ENCODE data around the gene SYT4. TPM values are rescaled to one million over a fixed set of nuclear protein-coding genes. Genes with fewer than 3 reads are reported as not detected.

The SYT4 gene
- total and polyA plus RNA-seq, 2 of the 8 experiments (the other 6 are each of a cell fraction or from before 2014, with no cell fraction given) = 2.4 to 10.2 TPM

GRCh38 chr18:43312891-43313290, 35.6 kb upstream of the SYT4 start:
- TF ChIP-seq KDM5A (IDR thresholded peaks at IDR 0.05; ENCODE audit: low read length) (no peak), CREB1 (IDR thresholded peaks at IDR 0.05) (no peak), NRF1 (IDR thresholded peaks at IDR 0.05; ENCODE audit: low read depth, low read length) (no peak), CBX5 (IDR thresholded peaks at IDR 0.05; ENCODE audit: low read depth, low read length) (no peak), TAF1 (IDR thresholded peaks at IDR 0.05; ENCODE audit: low read depth, low read length) (no peak), HDAC2 (IDR thresholded peaks at IDR 0.05; ENCODE audit: borderline replicate concordance in 1 of 2, low read depth in 2 of 2, low read length in 2 of 2) (no peak), TBP (IDR thresholded peaks at IDR 0.05; ENCODE audit: low read depth, low read length) (no peak), CTCF (IDR thresholded peaks at IDR 0.05; ENCODE audit: control extremely low read depth in 1 of 3, insufficient read depth in 1 of 3, low read depth in 1 of 3, low read length in 3 of 3) (no peak), NANOG (IDR thresholded peaks at IDR 0.05; ENCODE audit: insufficient read depth, low read depth, low read length, poor library complexity, severe bottlenecking) (no peak), SP1 (IDR thresholded peaks at IDR 0.05; ENCODE audit: low read depth, low read length) (no peak)
- Histone ChIP-seq H4K91ac (replicated peaks; ENCODE audit: insufficient read length, low read length) (no peak overlapping the region), H2BK20ac (ENCODE audit: low read length) (no peak overlapping the region), H3K18ac (ENCODE audit: extremely low read depth, low read length) (no peak overlapping the region), H3K9ac (replicated peaks in 1 of 4; ENCODE audit: extremely low read depth in 1 of 4, low read depth in 3 of 4, low read length in 3 of 4) (no peak overlapping the region; a peak in 1 of 7 replicates), H3K56ac (replicated peaks; ENCODE audit: insufficient read length, low read depth, low read length) (no peak overlapping the region), H4K8ac (ENCODE audit: extremely low read depth, insufficient read depth, low read length) (no peak overlapping the region), H3K27ac (ENCODE audit: low read depth, low read length) (no peak overlapping the region), H3K79me2 (ENCODE audit: control insufficient read depth in 1 of 2, insufficient read depth in 2 of 2, low read length in 2 of 2) (no peaks in the 10 kb centered on the region), H3K9me3 (ENCODE audit: insufficient read depth in 2 of 2, low read depth in 1 of 2, low read length in 1 of 2) (no peaks in the 10 kb centered on the region), H2AK5ac (ENCODE audit: low read depth, low read length) (no peak overlapping the region), H3K14ac (ENCODE audit: insufficient read length) (no peak overlapping the region), H3K79me1 (ENCODE audit: low read depth, low read length) (no peaks in the 10 kb centered on the region), H3K27me3 (replicated peaks in 1 of 4; ENCODE audit: control insufficient read depth in 3 of 4, extremely low read depth in 1 of 4, insufficient read depth in 3 of 4, low read length in 3 of 4) (no peaks in the 10 kb centered on the region), H3K4ac (replicated peaks; ENCODE audit: insufficient read length, low read depth, low read length) (no peak overlapping the region), H4K20me1 (replicated peaks in 1 of 2; ENCODE audit: control insufficient read depth in 1 of 2, insufficient read depth in 2 of 2, low read length in 2 of 2) (no peaks in the 10 kb centered on the region), H2BK15ac (ENCODE audit: low read length) (no peak overlapping the region), H2BK12ac (ENCODE audit: low read depth, low read length) (no peak overlapping the region), H3K4me3 (ENCODE audit: extremely low read depth in 1 of 4, insufficient read depth in 2 of 4, low read depth in 3 of 4, low read length in 4 of 4) (no peak overlapping the region), H3K23ac (ENCODE audit: insufficient read length) (no peak overlapping the region), H2BK5ac (ENCODE audit: low read depth, low read length) (no peak overlapping the region), H3K36me3 (ENCODE audit: control insufficient read depth in 2 of 4, insufficient read depth in 4 of 4, low read length in 3 of 4) (no peaks in the 10 kb centered on the region), H3K4me1 (replicated peaks in 1 of 4; ENCODE audit: control insufficient read depth in 3 of 4, insufficient read depth in 4 of 4, low read length in 3 of 4) (no peaks in the 10 kb centered on the region), H3K4me2 (ENCODE audit: insufficient read depth in 1 of 2, low read depth in 2 of 2, low read length in 2 of 2) (no peak overlapping the region), H4K5ac (ENCODE audit: insufficient read length, low read depth, low read length) (no peak overlapping the region), H3K23me2 (ENCODE audit: low read depth, low read length) (no peaks in the 10 kb centered on the region; the same call in 1 of the 2 replicates), H2BK120ac (replicated peaks; ENCODE audit: low read depth, low read length) (no peak overlapping the region), H2AFZ (ENCODE audit: low read length) (no peak overlapping the region)
- POLR2A ChIA-PET (ENCODE audit: partially characterized antibody) = interaction anchor here (1.1 kb wide), 1 partner anchor 10 kb away, joined by 3 read pairs; no protein-coding TSS in a partner anchor
- DNase-seq (ENCODE audit: low read depth in 1 of 2, low spot score in 2 of 2) = no peak
- CTCF ChIA-PET (ENCODE audit: partially characterized antibody) = no interaction called here
- 88% methylated on average over 1 of the region's 1 CpG; no CpG with 5 or more reads in 1 of the 2 experiments for WGBS, 2 experiments (ENCODE audit: extremely low coverage in 1 of 2, insufficient coverage in 1 of 2, insufficient read length in 1 of 2, insufficient replicate concordance in 2 of 2, low coverage in 1 of 2, low lambda C conversion rate in 2 of 2, missing lambda C conversion rate in 1 of 2)
- FAIRE-seq = no peak

Measured in H1 (cell line).